ENCODE data around the gene ME3. TPM values are rescaled to one million over a fixed set of nuclear protein-coding genes. Genes with fewer than 3 reads are reported as not detected.

Gene ME3
- polyA plus RNA-seq, 1 experiment = 7.1 TPM

DNA sequence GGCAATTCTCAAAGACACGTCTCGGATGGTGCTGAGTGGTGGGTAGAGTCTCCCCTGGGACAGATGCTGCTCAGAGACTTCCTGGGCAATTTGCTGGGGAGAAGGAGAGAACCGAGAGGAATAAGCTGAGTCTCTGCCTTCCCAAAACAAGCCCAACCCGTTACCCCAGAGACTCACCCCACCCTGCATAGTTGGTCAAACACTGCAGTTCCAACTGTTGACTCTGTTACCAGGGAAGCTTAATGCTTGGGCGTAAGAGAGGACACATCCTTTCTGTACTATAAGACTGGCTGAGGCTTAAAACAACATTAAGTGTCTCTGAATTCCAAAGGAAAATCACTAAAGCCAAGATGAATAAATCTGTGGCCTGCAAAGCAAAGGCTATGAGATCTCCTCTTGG lies 229.6 kb downstream of the ME3 start:
- H3K27me3 ChIP-seq (ENCODE audit: control insufficient read depth, insufficient read depth, low read length) = no peaks in the 10 kb centered on the region
- TF ChIP-seq, protein P1, sequence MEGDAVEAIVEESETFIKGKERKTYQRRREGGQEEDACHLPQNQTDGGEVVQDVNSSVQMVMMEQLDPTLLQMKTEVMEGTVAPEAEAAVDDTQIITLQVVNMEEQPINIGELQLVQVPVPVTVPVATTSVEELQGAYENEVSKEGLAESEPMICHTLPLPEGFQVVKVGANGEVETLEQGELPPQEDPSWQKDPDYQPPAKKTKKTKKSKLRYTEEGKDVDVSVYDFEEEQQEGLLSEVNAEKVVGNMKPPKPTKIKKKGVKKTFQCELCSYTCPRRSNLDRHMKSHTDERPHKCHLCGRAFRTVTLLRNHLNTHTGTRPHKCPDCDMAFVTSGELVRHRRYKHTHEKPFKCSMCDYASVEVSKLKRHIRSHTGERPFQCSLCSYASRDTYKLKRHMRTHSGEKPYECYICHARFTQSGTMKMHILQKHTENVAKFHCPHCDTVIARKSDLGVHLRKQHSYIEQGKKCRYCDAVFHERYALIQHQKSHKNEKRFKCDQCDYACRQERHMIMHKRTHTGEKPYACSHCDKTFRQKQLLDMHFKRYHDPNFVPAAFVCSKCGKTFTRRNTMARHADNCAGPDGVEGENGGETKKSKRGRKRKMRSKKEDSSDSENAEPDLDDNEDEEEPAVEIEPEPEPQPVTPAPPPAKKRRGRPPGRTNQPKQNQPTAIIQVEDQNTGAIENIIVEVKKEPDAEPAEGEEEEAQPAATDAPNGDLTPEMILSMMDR (IDR thresholded peaks at IDR 0.05; ENCODE audit: low read depth, low read length) = no peak
- no peak for DNase-seq (ENCODE audit: low read depth, low spot score)
- no peak overlapping the region for H3K4me3 ChIP-seq (ENCODE audit: low read depth, low read length)
- ChIA-PET CTCF (interaction anchor here (0.9 to 2.3 kb wide), 4 partner anchors 14 to 477 kb away, joined by 3 to 13 read pairs (median 4); no protein-coding TSS in a partner anchor), POLR2A (no interaction called here)
- no peaks in the 10 kb centered on the region for H3K9me3 ChIP-seq (ENCODE audit: control insufficient read depth, insufficient read depth, low read length)
- H3K27ac ChIP-seq (ENCODE audit: low read depth, low read length) = no peak overlapping the region

- Histone ChIP-seq H3K4me3 (ENCODE audit: low read depth, low read length) (no peak overlapping the region), H3K27ac (ENCODE audit: low read depth, low read length) (no peak overlapping the region), H3K27me3 (ENCODE audit: control insufficient read depth, insufficient read depth, low read length) (no peaks in the 10 kb centered on the region), H3K9me3 (ENCODE audit: control insufficient read depth, insufficient read depth, low read length) (no peaks in the 10 kb centered on the region)
- TF ChIP-seq, protein P1 (IDR thresholded peaks at IDR 0.05; ENCODE audit: low read depth, low read length) = no peak
- ChIA-PET CTCF (interaction anchor here (0.9 to 2.3 kb wide), 4 partner anchors 14 to 477 kb away, joined by 3 to 13 read pairs (median 4); no protein-coding TSS in a partner anchor), POLR2A (no interaction called here)
- DNase-seq (ENCODE audit: low read depth, low spot score) = no peak
Measured at GRCh38 chr11:86442420-86442819, 230.0 kb downstream of the ME3 start.

- no peaks in the 10 kb centered on the region for H3K9me3 ChIP-seq (ENCODE audit: control insufficient read depth, insufficient read depth, low read length)
- TF ChIP-seq, protein P1 (IDR thresholded peaks at IDR 0.05; ENCODE audit: low read depth, low read length) = no peak
- no peaks in the 10 kb centered on the region for H3K27me3 ChIP-seq (ENCODE audit: control insufficient read depth, insufficient read depth, low read length)
- ChIA-PET CTCF (interaction anchor here (2.3 kb wide), 1 partner anchor 168 kb away, joined by 13 read pairs; no protein-coding TSS in a partner anchor), POLR2A (no interaction called here)
- H3K4me3 ChIP-seq (ENCODE audit: low read depth, low read length) = no peak overlapping the region
- DNase-seq (ENCODE audit: low read depth, low spot score) = no peak
- no peak overlapping the region for H3K27ac ChIP-seq (ENCODE audit: low read depth, low read length)
Measured at GRCh38 chr11:86440843-86441242, 231.6 kb downstream of the ME3 start.

DNA sequence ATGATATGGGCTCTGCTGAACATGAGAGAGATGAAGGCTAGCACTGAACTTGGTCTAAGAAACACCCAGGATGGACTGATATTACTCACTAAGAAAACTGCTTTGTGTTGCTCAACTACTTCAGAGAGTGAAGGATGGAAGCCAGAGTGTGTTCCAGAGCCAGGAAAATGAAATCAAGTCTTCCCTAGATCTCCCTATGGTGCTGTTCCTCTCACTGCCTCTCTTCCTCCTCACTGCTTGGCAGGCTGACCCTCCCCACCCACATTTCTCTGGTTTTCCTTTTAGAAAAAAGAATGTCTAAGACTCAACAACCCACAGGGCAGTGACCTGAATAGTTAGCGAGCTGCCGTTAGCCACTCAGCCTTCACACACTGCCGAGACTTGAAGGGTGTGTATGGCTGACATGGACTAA lies 232.1 kb downstream of the ME3 start:
- POLR2A ChIA-PET = no interaction called here
- Histone ChIP-seq H3K27me3 (ENCODE audit: control insufficient read depth, insufficient read depth, low read length) (no peaks in the 10 kb centered on the region), H3K27ac (ENCODE audit: low read depth, low read length) (no peak overlapping the region), H3K9me3 (ENCODE audit: control insufficient read depth, insufficient read depth, low read length) (no peaks in the 10 kb centered on the region), H3K4me3 (ENCODE audit: low read depth, low read length) (no peak overlapping the region)
- TF ChIP-seq, protein P1 (IDR thresholded peaks at IDR 0.05; ENCODE audit: low read depth, low read length) = no peak
- CTCF ChIA-PET = no interaction called here
- no peak for DNase-seq (ENCODE audit: low read depth, low spot score)

DNA sequence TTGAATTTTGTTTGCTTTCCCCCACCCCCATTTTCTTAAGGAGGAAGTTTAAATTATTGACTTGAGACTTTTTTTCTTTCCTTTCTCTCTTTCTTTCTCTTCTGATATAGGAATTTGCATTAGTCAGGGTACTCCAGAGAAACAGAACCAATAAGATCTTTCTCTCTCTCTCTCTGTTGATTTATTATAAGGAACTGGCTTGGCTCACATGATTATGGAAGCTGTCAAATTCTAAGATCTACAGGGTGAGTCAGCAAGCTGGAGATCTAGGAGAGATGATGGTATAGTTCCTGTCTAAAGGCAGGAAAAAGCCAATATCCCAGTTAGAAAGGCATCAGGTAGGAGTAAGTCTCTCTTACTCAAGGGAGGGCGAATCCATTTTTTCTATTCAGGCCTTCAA lies 233.7 kb downstream of the ME3 start:
- TF ChIP-seq, protein P1 (IDR thresholded peaks at IDR 0.05; ENCODE audit: low read depth, low read length) = no peak
- Histone ChIP-seq H3K27me3 (ENCODE audit: control insufficient read depth, insufficient read depth, low read length) (no peaks in the 10 kb centered on the region), H3K4me3 (ENCODE audit: low read depth, low read length) (no peak overlapping the region), H3K27ac (ENCODE audit: low read depth, low read length) (no peak overlapping the region), H3K9me3 (ENCODE audit: control insufficient read depth, insufficient read depth, low read length) (no peaks in the 10 kb centered on the region; the same call in 1 of the 2 replicates)
- ChIA-PET POLR2A (no interaction called here), CTCF (no interaction called here)
- DNase-seq (ENCODE audit: low read depth, low spot score) = no peak
